NOMO-1 (cell line): ENCODE data around the gene ARHGEF2.

ENCODE experiments used
- DNase-seq, 2 experiments: peaks; one replicate each; lab custom pipeline; 2025; ENCODE audit not compliant: unreplicated experiment in 2 of 2; lab: John Stamatoyannopoulos, UW

ARHGEF2 gene

DNA sequence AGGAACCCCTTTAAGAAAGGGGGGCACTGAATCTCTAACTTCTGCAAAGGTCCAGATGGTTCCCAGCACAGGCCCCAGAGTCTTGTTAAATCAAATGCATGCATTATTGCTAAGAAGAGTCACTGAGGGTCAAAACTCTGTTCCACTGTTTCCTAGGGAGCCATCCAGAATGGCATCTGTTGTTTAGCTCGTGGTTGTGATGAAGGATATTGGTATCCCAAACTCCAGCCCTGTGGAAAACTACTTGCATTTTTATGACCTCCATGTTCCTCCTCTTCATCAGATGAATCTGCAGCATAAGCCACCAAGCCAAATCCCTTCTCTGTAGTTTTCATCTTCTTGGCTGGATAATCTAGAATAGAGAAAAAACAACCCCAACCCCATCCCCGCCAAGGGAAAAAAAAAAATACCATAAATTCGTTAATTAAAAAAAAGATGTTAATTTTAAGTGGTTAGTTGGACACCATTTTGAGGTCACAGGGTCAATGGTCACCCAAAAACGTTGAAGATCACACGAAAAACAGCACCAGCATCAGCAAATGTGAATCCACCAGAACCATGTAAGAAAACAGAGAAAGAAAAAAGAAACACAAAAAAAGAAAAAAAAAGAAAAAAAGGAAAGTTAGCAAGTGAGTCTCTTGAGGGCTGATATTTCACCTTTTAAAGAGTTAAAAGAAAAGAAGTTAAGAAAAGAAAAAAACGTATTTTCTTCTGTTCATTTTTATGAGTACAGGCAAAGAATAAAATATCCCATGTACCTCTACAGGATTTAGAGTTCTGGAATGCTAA lies 64.2 kb downstream of the ARHGEF2 start:
- DNase-seq = no peak

DNA sequence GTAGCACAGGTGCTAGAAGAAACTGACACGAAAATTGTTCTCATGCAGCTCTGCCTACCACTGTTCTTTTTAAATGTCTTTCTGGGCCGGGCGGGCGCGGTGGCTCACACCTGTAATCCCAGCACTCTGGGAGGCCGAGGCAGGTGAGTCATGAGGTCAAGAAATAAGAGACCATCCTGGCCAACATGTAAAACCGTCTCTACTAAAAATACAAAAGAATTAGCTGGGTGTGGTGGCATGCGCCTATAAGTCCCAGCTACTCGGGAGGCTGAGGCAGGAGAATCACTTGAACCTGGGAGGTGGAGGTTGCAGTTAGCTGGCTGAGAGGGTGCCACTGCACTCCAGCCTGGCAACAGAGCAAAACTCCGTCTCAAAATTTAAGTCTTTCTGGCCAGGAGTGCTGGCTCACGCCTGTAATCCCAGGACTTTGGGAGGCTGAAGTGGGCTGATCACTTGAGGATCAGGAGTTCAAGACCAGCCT lies 66.3 kb downstream of the ARHGEF2 start:
- DNase-seq = no peak

DNA sequence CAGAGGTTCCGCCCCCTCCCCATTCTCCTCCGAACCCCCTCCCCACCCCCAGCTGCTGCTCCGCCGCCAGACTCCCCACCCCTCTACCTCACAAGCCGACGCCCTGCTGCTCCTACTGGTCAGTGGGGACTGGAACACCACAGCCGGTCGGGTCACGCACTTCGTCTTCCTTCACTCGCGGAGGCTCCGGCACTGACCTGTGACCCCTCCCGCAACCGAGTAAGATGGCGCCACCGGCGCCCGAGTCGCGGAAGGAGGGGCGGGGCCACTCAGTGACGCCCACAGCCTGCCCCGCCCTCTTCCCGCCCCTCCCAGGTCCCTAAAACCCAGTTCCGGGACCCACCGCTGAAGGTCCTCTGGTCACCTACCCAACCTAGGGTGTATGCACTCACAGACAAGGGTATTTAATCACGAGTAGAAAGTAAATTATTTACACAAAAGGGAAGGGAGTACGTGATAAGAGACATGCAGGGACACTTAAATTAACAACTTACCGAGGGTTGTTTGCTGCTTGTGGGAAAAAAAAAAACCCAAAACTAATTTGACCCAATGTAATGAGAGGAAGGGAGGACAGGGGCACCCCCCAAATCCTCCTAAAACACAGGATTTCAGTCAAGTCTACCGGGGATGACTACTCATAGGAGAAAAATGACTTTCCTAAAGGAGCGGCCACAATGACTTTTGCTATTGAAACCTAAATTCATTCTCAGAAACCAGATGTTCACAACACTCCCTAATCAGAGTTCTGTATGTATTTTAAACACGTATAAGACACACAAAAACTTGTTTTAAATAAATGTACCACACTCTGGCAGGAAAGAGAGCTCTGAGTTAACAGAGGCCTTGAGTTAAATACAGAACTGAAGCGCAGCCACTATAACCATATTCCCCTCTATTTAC lies 66.9 kb downstream of the ARHGEF2 start, which contains the start of gene RIT1:
Gene RIT1, minus strand, starts transcription at position 194 of the 900 bp plus-strand sequence. CDS start 588 bp downstream, outside the sequence.
- peak; percentile 66 to 78 for DNase-seq

- DNase-seq = peak in 1 of 2 experiments; percentile 15
Measured at GRCh38 chr1:155910621-155911121, 67.7 kb downstream of the ARHGEF2 start.

GRCh38 chr1:155909894-155910293 lies 68.5 kb downstream of the ARHGEF2 start:
- peak; percentile 53 to 84 for DNase-seq

DNA sequence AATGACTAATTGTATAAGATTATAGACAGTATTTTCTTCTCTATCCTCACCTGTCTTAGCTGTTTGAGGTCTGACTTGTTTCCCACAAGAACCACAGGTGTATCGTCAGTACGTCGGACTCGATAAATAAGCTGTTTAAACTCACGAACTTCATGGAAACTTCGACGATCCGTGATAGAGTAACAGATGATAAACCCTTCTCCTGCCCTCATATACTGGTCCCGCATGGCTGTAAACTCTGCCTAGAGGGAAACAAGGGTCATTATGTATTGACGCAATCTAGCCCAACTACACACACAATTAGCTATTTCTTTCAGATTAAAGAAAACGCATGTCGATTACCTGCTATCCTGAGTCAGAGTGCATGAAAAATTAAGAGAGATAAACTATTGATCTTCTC lies 74.1 kb downstream of the ARHGEF2 start:
- DNase-seq = no peak

DNA sequence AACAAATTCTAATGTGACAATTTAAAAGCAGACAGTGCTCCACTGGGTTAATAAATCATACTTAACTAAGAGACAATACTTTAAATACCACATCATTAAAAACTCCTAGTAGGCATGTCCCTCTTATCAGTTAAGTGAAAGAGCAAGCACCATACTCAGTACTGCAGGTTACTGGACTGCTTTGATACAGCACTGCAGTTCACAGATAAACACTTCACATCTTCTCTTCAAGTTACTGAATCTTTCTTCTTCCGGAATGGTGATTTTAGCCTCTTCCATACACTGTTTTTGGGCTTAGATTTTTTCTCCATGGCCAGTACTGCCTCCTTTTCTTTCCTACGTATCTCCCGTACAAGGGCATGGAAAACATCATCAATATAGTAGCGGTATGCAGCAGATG lies 78.2 kb downstream of the ARHGEF2 start:
- DNase-seq = no peak

GRCh38 chr1:155899683-155900082 lies 78.7 kb downstream of the ARHGEF2 start:
- no peak for DNase-seq

- no peak for DNase-seq
Measured at GRCh38 chr1:155898888-155899287, 79.5 kb downstream of the ARHGEF2 start.

DNA sequence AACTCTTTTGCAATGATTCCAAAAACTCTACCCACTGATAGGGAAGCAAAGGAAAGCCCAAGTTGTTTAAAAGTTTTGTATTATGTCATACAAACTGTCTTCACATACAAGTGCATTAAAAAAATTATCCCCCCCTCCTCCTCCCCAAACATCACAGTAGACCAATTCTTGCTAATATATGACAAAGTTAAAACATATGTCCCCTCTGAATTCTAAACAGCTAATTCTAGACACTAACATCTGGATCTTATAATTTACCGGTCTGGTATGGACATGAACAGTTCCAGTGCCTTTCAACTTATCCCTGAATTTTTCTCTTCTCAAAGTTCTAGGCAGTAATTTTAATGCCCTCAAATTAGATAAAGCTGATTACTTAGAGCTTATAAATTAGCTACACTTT lies 80.6 kb downstream of the ARHGEF2 start:
- DNase-seq = no peak
